GM12878 (cell line): ENCODE measurements around the gene SEPHS2.

Experiments used
- DPF2 ChIP-seq: fragments of 450-650 bp; IDR thresholded peaks from 2 replicates; pipeline ENCODE4 v1.6.1; 2017; ENCODE audit warnings: mild to moderate bottlenecking
- EZH2 ChIP-seq: IDR thresholded peaks from 2 replicates; pipeline ENCODE4 v1.6.1; 2012; ENCODE audit warnings: low read depth, mild to moderate bottlenecking, control low read depth, inconsistent platforms, low read length, borderline replicate concordance; ENCODE audit not compliant: control insufficient read depth
- NFIC ChIP-seq: IDR thresholded peaks from 2 replicates; pipeline ENCODE4 v1.6.1; 2012; ENCODE audit warnings: low read depth, mild to moderate bottlenecking, inconsistent platforms, low read length, moderate library complexity

- TF ChIP-seq NFIC (no peak), EZH2 (no peak), DPF2 (no peak)
These were observed 8.1 kb downstream of the SEPHS2 start for GRCh38 chr16:30437511-30438046.
